Small intestine (tissue), 7 donors: ENCODE data around the gene FCER1A. TPM values are rescaled to one million over a fixed set of nuclear protein-coding genes. Genes with fewer than 3 reads are reported as not detected.
"Not testable (repeated sequence)": the region's sequence is repeated elsewhere in the genome, so short reads cannot be mapped to it uniquely, and the experiment has no call there.

Experiments used
- DNase-seq, 2 donors: peaks; one replicate each; pipeline versions ENCODE4 v3.0.0 to v3.0.0-alpha.2; 2013
- FAIRE-seq: peaks from 2 replicates; lab custom pipeline; 2012; peaks lifted over from hg19 to GRCh38; lab: Jason Lieb, UNC
- H3K27ac ChIP-seq, 3 donors: one replicate each; pipeline ENCODE4 v1.5.1; 2013; ENCODE audit warnings: low read length in 2 of 3, mild to moderate bottlenecking in 2 of 3, control low read depth in 1 of 3, inconsistent platforms in 1 of 3, low read depth in 1 of 3, moderate library complexity in 1 of 3
- H3K27me3 ChIP-seq, 3 donors: one replicate each; pipeline ENCODE4 v1.6.1; 2013; ENCODE audit warnings: low read length in 3 of 3, inconsistent platforms in 1 of 3; ENCODE audit not compliant: control insufficient read depth in 3 of 3, insufficient read depth in 3 of 3
- H3K36me3 ChIP-seq, 3 donors: one replicate each; pipeline ENCODE4 v1.6.1; 2013; ENCODE audit warnings: low read length in 3 of 3, inconsistent platforms in 1 of 3, low read depth in 1 of 3, mild to moderate bottlenecking in 1 of 3, moderate library complexity in 1 of 3; ENCODE audit not compliant: control insufficient read depth in 3 of 3, insufficient read depth in 2 of 3
- H3K4me1 ChIP-seq, 3 donors: one replicate each; pipeline ENCODE4 v1.6.1; 2013; ENCODE audit warnings: low read length in 2 of 3, inconsistent platforms in 1 of 3, low read depth in 1 of 3, mild to moderate bottlenecking in 1 of 3, moderate library complexity in 1 of 3; ENCODE audit not compliant: control insufficient read depth in 3 of 3, insufficient read depth in 2 of 3
- H3K4me3 ChIP-seq, 3 donors: one replicate each; pipeline ENCODE4 v1.5.1; 2013; ENCODE audit warnings: low read length in 3 of 3, control low read depth in 1 of 3, inconsistent platforms in 1 of 3, low read depth in 1 of 3, mild to moderate bottlenecking in 1 of 3, moderate library complexity in 1 of 3
- H3K9me3 ChIP-seq, 2 donors: one replicate each; pipeline ENCODE4 v1.6.1; 2013; ENCODE audit warnings: low read depth in 1 of 2, low read length in 1 of 2; ENCODE audit not compliant: control insufficient read depth in 2 of 2, insufficient read depth in 1 of 2
- WGBS, 3 donors: extraction: QIAGEN DNeasy Blood & Tissue Kit; methylation state at CpG; one replicate each; pipeline ENCODE4 v1.1.7; 2013; 5-methylcytosine and 5-hydroxymethylcytosine counted together
- polyA plus RNA-seq, 4 donors: library from polyadenylated mRNA; stranded (reverse) in 3 of 4; unstranded in 1 of 4; fragments of 200-250 nt in 3 of 4; fragments of 120-200 nt in 1 of 4; gene quantifications; one replicate each; pipeline versions ENCODE4 v1.2.1 to v1.2.3, GENCODE V29; 2013
- donor health status: healthy with polysubstance abuse.
- donor health status: control.
- donor health status: control.
- donor health status: Bipolar disorder and iron deficiency.
- donor health status: healthy.

The FCER1A gene
- polyA plus RNA-seq, 4 donors, result 0.12 to 2.2 (median 0.75) TPM; not detected in 1

DNA sequence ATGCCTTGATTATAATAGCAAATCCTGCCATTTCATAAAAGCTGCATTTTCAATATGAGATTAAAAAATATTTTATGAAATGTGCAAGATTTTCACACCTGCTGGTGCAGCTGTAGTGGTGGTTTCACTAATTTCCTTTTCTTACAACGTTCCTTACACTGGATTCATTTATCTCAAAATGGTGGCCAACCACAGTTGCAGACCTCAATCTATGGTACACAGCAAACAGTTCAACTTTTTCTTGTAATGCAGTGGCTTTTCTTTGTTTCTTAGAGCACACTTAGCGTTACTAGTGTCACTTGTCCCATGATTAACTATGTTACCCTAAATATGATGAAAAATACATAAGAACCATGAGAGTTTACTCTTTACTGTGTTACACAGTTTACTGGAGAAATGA, 32.7 kb downstream of the FCER1A start:
- Histone ChIP-seq H3K27me3 (no peaks in the 10 kb centered on the region), H3K4me1 (peaks cover 0 to 14% (median 0%) of the 10 kb centered on the region in 3 donors), H3K9me3 (no peaks in the 10 kb centered on the region), H3K36me3 (no peaks in the 10 kb centered on the region), H3K27ac (no peak overlapping the region), H3K4me3 (no peak overlapping the region)
- 64 to 72% (median 70%) methylated on average over 2 of the region's 2 CpGs for WGBS, 3 donors
- FAIRE-seq (no peak), DNase-seq (no peak)

DNA sequence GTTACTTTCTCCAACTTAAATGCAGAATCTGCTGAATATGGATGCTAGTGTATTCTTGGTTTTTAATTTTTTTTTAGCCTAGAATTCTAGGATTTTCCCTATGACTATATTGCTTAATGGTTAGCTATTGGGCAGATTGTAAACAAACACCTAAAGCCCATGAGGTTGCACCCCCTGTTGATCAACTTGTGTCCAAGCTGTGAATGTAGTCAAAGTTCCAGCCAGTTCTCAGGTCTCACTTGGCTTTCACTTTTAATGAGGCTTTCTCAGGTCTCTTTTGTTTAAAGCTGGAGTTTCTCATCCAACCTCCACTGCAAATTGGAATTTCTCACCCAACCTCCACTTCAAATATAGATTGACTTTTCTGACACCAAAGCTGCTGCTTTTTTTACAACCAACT, 35.9 kb downstream of the FCER1A start:
- H3K27ac ChIP-seq, result no peak overlapping the region
- H3K36me3 ChIP-seq, result no peaks in the 10 kb centered on the region
- FAIRE-seq, result no peak
- no peak for DNase-seq
- H3K4me3 ChIP-seq, result no peak overlapping the region
- H3K9me3 ChIP-seq, result no peaks in the 10 kb centered on the region
- peaks cover 0 to 14% (median 0%) of the 10 kb centered on the region in 3 donors for H3K4me1 ChIP-seq
- no peaks in the 10 kb centered on the region for H3K27me3 ChIP-seq

DNA sequence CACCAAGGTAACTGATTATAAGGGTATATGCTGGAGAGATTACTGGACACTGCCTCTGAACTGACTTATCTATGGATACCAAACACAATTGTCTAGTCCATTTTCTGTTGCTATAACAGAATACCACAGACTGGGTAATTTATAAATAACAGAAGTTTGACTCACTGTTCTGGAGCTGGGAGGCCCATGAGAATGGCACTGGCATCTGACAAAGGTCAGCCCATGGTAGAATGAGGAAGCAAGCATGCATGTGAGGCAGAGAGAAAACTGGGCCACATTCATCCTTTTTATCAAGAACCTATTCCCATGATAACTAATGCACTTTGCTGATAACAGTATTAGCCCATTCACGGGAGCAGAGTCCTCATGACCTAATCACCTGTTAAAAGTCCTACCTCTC, 37.4 kb downstream of the FCER1A start:
- no peak for FAIRE-seq
- Histone ChIP-seq H3K9me3 (no peaks in the 10 kb centered on the region), H3K36me3 (no peaks in the 10 kb centered on the region), H3K4me1 (peaks cover 0 to 14% (median 0%) of the 10 kb centered on the region in 3 donors), H3K27ac (peak overlapping the region in 1 of 3 donors; percentile 40), H3K4me3 (no peak overlapping the region), H3K27me3 (no peaks in the 10 kb centered on the region)
- DNase-seq, result peak; percentile 48 to 70
- 14 to 48% (median 20%) methylated on average over 1 of the region's 1 CpG for WGBS, 3 donors

DNA sequence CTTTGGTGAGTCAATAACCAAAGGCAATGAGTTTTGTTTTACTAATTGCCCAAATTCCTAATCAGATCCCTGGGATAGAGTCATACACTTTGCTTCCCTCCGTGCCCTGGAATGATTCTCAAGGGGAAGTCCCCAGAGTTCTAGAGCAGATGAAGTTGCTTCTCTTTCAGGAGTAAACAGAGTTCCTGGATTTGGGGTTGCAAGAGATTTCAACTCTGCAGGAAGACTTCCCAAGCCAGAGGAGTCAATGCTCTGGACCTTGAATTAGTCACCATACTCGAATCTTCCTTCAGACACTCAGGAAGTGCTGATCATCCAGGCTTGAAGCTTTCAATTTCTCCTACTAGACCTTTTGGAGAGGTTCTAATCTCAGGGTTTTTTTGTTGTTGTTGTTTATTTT, 39.6 kb downstream of the FCER1A start:
- Histone ChIP-seq H3K9me3 (no peaks in the 10 kb centered on the region), H3K36me3 (no peaks in the 10 kb centered on the region), H3K27me3 (no peaks in the 10 kb centered on the region), H3K27ac (no peak overlapping the region), H3K4me3 (no peak overlapping the region), H3K4me1 (peaks cover 0 to 14% (median 0%) of the 10 kb centered on the region in 3 donors)
- FAIRE-seq, result no peak
- DNase-seq, result no peak
- 32 to 52% (median 40%) methylated on average over 2 of the region's 2 CpGs for WGBS, 3 donors

DNA sequence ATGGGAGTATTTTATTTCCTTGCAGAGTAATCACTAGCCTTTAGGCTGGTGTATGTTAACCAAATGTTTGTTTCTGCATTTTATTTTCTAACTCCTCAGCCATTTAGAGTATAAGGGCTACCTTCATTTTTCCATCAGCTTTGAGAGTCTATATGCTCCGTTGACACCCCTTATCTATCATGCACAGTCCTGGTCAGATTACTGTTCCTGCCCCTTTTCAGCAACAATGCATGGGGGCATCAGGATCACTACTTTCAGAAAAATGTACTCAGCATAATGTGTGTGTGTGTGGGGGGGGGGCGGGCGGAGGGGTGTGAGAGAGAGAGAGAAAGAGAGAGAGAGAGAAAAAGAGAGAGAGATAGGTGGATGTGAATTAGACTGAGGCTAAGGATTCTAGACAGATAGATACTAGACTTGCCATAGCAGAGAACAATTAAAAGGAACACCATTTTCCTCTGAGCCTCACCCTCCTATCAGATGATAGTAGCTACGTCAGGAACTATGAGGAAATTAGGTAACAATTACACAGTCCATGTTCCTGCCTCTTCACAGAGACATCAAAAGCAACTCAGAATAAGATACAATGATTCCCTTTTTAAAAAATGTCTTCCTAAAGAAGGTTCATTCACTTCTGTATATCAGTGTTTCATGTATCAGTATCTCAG, 40.8 kb downstream of the FCER1A start:
- Histone ChIP-seq H3K36me3 (no peaks in the 10 kb centered on the region), H3K27me3 (no peaks in the 10 kb centered on the region), H3K27ac (no peak overlapping the region), H3K9me3 (no peaks in the 10 kb centered on the region), H3K4me1 (peaks cover 0 to 12% (median 0%) of the 10 kb centered on the region in 3 donors), H3K4me3 (no peak overlapping the region)
- WGBS, 3 donors, result 60 to 75% (median 64%) methylated on average over 4 of the region's 4 CpGs
- DNase-seq (no peak), FAIRE-seq (no peak)

DNA sequence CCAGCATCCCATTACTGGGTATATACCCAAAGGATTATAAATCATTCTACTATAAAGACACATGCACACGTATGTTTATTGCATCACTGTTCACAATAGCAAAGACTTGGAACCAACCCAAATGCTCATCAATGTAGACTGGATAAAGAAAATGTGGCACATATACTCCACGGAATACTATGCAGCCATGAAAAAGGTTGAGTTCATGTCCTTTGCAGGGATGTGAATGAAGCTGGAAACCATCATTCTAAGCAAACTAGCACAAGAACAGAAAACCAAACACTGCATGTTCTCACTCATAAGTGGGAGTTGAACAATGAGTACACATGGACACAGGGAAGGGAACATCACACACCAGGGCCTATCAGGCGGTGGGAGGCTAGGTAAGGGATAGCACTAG, 47.2 kb downstream of the FCER1A start:
- not testable (repeated sequence) for H3K4me3 ChIP-seq, H3K4me1 ChIP-seq, H3K36me3 ChIP-seq, H3K9me3 ChIP-seq, DNase-seq, H3K27ac ChIP-seq, H3K27me3 ChIP-seq, FAIRE-seq
- 80 to 84% (median 82%) methylated on average over 3 of the region's 3 CpGs for WGBS, 3 donors

DNA sequence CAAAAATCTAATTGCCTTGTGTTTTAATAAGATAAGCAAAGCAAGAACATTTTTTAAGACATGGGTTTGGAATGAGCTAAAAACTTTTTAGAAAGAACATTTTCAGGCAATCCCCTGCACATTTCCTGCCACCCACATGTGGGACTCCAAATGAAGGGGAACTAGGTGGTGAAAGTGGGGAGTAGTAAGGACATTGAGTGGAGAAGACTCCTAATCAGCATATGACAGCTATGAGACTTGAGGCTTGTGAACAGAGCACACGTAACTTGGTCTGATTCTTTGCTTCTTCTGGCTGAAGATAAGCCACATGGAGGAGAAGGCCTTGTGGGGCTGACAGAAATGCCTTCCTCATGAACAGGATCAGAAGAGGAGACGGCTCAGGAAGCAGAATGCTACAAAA, 50.3 kb downstream of the FCER1A start:
- no peaks in the 10 kb centered on the region for H3K9me3 ChIP-seq
- 68 to 83% (median 76%) methylated on average over 2 of the region's 2 CpGs for WGBS, 3 donors
- FAIRE-seq, result no peak

More for the DNA sequence above, 50.3 kb downstream of the FCER1A start:
- no peaks in the 10 kb centered on the region for H3K27me3 ChIP-seq
- no peaks in the 10 kb centered on the region for H3K4me1 ChIP-seq
- DNase-seq, result no peak
- H3K27ac ChIP-seq, result no peak overlapping the region
- H3K36me3 ChIP-seq, result no peaks in the 10 kb centered on the region
- H3K4me3 ChIP-seq, result no peak overlapping the region
